ENCODE data around the gene FAM72B.
"Not testable (repeated sequence)": the region's sequence is repeated elsewhere in the genome, so short reads cannot be mapped to it uniquely, and the experiment has no call there.

DNA sequence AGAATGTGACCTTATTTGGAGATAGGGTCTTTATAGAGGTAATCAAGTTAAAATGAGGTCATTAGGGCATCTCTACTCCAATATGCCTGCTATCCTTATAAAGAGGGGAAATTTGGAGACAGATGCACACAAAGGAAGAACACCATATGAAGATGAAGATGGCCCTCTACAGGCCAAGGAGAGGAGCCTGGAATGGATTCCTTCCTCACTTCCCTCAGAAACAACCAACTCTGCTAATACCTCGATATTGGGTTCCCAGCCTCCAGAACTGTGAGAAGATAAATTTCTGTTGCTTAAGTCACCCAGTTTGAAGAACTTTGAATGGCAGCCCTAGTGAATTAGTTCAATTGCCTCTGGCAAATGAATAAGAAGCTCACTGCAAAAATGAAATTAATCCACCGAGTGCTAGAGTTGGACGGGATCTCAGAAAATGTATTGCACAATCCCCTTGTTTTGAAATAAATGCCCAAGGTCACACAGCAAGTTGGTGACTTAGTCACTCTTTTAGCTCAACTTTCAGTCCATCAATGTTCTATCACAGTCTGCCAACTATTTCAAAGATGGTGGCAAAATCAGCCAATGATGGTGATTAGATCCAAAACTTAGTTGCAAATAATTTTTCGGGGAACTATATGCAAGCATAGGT, 27.1 kb downstream of the FAM72B start:
- TF ChIP-seq EED (IDR thresholded peaks at IDR 0.05; ENCODE audit: low read depth); SMC3 (IDR thresholded peaks at IDR 0.05; ENCODE audit: borderline replicate concordance, low read length); GABPA (IDR thresholded peaks at IDR 0.05; ENCODE audit: low read depth); CTCF (IDR thresholded peaks at IDR 0.05 in 2 of 3, conservative IDR thresholded peaks at IDR 0.05 in 1 of 3; ENCODE audit: control insufficient read depth in 2 of 3, extremely low read depth in 1 of 3, insufficient read depth in 1 of 3, low read depth in 3 of 3, low read length in 3 of 3); RFX5 (IDR thresholded peaks at IDR 0.05; ENCODE audit: low read depth, low read length): not testable (repeated sequence)
- TF ChIP-seq, protein P1, sequence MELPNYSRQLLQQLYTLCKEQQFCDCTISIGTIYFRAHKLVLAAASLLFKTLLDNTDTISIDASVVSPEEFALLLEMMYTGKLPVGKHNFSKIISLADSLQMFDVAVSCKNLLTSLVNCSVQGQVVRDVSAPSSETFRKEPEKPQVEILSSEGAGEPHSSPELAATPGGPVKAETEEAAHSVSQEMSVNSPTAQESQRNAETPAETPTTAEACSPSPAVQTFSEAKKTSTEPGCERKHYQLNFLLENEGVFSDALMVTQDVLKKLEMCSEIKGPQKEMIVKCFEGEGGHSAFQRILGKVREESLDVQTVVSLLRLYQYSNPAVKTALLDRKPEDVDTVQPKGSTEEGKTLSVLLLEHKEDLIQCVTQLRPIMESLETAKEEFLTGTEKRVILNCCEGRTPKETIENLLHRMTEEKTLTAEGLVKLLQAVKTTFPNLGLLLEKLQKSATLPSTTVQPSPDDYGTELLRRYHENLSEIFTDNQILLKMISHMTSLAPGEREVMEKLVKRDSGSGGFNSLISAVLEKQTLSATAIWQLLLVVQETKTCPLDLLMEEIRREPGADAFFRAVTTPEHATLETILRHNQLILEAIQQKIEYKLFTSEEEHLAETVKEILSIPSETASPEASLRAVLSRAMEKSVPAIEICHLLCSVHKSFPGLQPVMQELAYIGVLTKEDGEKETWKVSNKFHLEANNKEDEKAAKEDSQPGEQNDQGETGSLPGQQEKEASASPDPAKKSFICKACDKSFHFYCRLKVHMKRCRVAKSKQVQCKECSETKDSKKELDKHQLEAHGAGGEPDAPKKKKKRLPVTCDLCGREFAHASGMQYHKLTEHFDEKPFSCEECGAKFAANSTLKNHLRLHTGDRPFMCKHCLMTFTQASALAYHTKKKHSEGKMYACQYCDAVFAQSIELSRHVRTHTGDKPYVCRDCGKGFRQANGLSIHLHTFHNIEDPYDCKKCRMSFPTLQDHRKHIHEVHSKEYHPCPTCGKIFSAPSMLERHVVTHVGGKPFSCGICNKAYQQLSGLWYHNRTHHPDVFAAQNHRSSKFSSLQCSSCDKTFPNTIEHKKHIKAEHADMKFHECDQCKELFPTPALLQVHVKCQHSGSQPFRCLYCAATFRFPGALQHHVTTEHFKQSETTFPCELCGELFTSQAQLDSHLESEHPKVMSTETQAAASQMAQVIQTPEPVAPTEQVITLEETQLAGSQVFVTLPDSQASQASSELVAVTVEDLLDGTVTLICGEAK (IDR thresholded peaks at IDR 0.05; ENCODE audit: borderline replicate concordance), result not testable (repeated sequence)
